HCT116 (cell line): ENCODE measurements around the gene UVRAG.

ENCODE experiments used
- ZFX ChIP-seq: fragments of 450-650 bp; IDR thresholded peaks from 2 replicates; pipeline ENCODE4 v1.6.1; 2017
- TF ChIP-seq, protein P1 (sequence below), 3 experiments: fragments of 200-600 bp in 1 of 3; sonication (generic) in 1 of 3; IDR thresholded peaks in 2 of 3; conservative IDR thresholded peaks in 1 of 3; 2 replicates each; pipeline ENCODE4 v1.5.1; 2012 to 2017; ENCODE audit warnings: low read depth in 2 of 3, low read length in 2 of 3, antibody characterized with exemption in 1 of 3, borderline replicate concordance in 1 of 3, control low read depth in 1 of 3, mild to moderate bottlenecking in 1 of 3, mixed read lengths in 1 of 3, mixed run types in 1 of 3, moderate library complexity in 1 of 3; ENCODE audit not compliant: insufficient read depth in 1 of 3

- TF ChIP-seq, protein P1, sequence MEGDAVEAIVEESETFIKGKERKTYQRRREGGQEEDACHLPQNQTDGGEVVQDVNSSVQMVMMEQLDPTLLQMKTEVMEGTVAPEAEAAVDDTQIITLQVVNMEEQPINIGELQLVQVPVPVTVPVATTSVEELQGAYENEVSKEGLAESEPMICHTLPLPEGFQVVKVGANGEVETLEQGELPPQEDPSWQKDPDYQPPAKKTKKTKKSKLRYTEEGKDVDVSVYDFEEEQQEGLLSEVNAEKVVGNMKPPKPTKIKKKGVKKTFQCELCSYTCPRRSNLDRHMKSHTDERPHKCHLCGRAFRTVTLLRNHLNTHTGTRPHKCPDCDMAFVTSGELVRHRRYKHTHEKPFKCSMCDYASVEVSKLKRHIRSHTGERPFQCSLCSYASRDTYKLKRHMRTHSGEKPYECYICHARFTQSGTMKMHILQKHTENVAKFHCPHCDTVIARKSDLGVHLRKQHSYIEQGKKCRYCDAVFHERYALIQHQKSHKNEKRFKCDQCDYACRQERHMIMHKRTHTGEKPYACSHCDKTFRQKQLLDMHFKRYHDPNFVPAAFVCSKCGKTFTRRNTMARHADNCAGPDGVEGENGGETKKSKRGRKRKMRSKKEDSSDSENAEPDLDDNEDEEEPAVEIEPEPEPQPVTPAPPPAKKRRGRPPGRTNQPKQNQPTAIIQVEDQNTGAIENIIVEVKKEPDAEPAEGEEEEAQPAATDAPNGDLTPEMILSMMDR (IDR thresholded peaks at IDR 0.05 in 2 of 3, conservative IDR thresholded peaks at IDR 0.05 in 1 of 3; ENCODE audit: borderline replicate concordance in 1 of 3, insufficient read depth in 1 of 3, low read depth in 2 of 3, low read length in 2 of 3) = no peak
- no peak for TF ChIP-seq ZFX
These were observed 151.7 kb downstream of the UVRAG start for GRCh38 chr11:75966537-75967287.
